Stimulated activated CD8-positive, alpha-beta memory T cell treated with anti-CD3 and anti-CD28 coated beads, Interleukin-4, amount 100 ng/mL, for 4 hours (primary cell): ENCODE results near the gene BIRC7.
A peak's percentile ranks its signal among the peaks of the same experiment; 100 is the strongest.

Source experiments
- DNase-seq, 2 donors: peaks; one replicate each; pipeline ENCODE4 v3.0.0-alpha.2; 2020; ENCODE audit warnings: low read depth in 2 of 2, low spot score in 1 of 2

Gene BIRC7

GRCh38 chr20:63262836-63263235 is 27.1 kb downstream of the BIRC7 start:
- DNase-seq, result no peak

DNA sequence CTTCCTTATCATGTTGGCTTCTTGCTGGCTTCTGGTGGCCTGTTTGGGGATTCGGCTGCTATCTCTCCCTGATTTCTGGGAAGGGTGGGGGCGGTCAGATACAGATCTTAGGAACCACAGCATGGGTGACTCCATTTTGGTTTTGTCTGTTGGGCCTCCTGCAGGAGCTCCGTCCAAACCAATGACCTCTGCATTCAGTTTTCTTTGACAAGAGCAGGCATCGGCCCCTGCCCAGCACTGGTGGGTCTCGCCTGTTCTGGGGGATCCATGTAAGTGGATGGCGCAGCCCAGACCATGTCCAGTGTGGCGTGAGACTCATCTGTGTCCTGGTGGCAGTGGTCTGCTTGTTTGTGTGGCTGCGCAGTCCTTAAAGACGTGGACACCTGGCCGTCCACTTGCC is 28.3 kb downstream of the BIRC7 start:
- DNase-seq, result no peak

GRCh38 chr20:63264519-63264918 is 28.8 kb downstream of the BIRC7 start:
- DNase-seq, result no peak

DNA sequence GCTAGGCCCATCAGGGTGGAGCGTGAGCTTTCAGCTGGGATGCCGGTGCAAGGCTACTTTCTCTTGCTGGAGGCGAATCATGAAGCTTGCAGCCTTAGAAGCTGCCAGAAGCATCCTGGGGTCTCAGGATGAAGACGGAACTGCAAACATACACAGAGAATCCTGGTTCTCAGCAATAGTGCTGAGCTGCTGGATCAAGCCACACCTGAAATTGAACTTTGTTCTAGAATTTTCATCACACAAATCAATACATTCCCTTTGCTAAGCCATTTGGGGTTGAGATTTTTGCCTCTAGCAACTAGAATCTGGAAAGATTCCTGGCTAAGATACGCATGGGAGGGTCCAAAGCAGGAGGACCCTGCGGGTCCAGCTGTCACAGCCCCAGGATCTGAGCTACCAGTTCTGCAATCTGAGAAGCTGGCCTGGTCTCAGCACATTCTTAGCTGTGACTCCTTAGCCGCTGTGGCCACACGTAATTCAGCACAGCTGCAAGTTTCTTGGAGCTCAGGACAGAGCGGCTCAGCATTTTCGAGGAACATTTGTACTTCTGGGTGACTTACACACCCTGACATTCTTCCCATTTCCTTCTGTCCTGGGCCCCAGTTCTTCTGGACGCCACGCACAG is 30.3 kb downstream of the BIRC7 start:
- no peak for DNase-seq

DNA sequence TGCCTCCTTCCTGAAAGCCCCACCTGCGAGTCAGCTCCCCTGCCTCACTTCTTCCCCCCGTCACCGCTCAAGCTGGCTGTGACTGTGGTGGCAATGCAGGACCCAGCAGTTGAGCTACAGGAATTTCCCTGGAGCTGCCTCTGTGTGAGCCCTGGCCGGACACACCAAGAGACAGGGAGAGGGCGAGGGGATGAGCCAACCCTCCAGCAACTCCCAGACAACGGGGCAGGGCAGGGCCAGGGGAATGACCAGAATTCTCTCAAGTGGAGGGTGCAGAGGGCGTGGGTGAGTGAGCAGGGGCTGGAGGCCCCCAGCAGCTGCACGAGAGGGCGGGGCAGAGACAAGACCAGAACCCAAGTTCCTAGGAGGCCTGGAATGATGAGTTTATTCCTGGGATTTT is 32.0 kb downstream of the BIRC7 start:
- DNase-seq, result no peak

- DNase-seq, result no peak
These were observed 32.6 kb downstream of the BIRC7 start for GRCh38 chr20:63268256-63268655.

- DNase-seq, result no peak
These were observed 33.1 kb downstream of the BIRC7 start for GRCh38 chr20:63268671-63269439.

DNA sequence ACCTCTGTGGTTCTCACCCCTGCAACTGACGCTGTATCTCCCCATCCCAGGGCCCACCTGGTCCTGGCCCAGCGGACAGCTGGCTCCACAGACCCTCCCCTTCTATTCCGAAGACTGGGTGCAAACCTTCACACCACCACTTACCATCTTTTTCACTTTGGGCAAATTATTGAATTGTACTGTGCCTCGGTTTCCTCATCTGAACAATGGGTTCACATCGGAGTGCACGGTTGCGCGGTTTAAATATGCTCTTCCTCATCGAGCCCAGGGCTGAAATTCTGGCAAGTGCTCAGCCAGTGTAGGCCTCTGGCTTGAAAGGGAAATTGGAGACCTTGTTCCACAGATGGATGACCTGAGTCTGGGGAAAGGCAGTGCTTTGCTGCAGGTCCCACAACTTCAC is 34.0 kb downstream of the BIRC7 start:
- DNase-seq, result no peak

- DNase-seq, result no peak
These were observed 35.1 kb downstream of the BIRC7 start for GRCh38 chr20:63270606-63271325.

GRCh38 chr20:63272105-63273058 is 36.7 kb downstream of the BIRC7 start, which contains the start of gene ARFGAP1:
TSS of gene ARFGAP1 (plus strand) at chr20:63272813. CDS start at chr20:63275581, 2,768 bp downstream.
- DNase-seq, result peak; percentile 69 to 82

DNA sequence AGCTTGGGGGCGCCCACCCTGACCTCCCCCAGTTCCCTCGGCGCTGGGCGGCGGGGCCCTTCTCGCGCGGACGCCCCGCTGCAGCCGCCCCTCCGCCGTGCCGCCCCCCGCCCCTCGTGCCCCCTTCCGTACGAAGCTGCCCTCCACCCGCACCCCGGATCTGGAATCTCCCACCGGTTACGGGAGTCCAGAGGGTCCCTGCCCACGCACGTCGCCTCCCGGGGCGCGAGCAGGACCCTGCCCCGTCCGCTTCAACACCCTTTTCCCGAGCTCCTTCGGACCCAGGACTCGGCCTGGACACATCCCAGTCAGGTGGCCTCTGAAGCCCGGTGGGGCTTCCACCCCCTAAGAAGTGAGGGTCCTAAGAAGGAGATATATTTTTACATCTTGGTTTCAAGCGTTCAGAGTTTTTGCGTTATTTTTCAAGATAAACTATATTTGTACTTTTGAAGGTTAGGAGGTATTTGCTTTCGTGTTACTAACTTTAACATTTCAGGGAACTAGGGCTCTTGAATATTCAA is 37.4 kb downstream of the BIRC7 start:
- DNase-seq, result no peak

- DNase-seq, result no peak
These were observed 38.1 kb downstream of the BIRC7 start for GRCh38 chr20:63273635-63274380.

DNA sequence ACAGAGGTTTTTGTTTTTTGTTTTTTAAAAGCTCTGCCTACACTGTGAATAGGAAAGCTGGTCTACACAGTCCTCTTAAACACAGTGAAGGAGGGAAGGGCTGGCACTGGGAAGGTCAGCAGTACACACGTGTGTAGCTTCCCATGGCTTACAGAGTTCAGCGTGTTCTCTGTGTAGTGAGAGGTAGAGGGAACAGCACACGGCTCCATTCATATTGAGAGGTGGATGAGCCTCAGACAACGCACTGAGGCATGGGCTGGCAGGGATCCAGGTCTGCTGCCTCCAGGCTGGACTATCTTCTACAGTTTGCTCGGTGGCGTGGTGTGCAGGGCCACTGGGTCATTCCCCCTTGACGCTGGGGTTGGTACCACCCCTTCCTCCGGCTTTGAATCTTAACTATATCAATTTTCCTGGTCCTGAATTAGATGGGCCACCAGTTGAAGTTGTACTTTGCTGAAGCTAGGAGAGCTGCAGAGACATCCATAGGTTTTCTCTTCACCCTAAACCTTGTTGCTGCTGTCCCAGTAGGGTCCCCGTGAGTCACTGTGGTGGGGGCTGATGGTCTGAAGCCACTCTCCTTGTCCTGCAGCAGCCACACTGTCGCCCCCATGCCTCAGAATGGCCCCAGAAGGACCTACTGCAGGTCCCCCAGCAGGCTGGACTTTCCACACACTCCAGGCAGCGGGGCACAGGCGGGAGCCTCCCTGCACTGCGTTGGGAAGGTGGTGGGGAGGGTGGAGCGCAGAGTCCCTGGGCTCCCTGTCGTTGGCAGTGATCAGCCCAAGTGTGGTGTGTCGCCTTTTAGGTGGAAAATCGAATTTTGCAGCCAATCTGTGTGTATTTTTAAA is 38.9 kb downstream of the BIRC7 start:
- DNase-seq, result no peak

- DNase-seq, result no peak
These were observed 40.1 kb downstream of the BIRC7 start for GRCh38 chr20:63275825-63276224.

GRCh38 chr20:63276956-63277355 is 41.3 kb downstream of the BIRC7 start:
- no peak for DNase-seq

DNA sequence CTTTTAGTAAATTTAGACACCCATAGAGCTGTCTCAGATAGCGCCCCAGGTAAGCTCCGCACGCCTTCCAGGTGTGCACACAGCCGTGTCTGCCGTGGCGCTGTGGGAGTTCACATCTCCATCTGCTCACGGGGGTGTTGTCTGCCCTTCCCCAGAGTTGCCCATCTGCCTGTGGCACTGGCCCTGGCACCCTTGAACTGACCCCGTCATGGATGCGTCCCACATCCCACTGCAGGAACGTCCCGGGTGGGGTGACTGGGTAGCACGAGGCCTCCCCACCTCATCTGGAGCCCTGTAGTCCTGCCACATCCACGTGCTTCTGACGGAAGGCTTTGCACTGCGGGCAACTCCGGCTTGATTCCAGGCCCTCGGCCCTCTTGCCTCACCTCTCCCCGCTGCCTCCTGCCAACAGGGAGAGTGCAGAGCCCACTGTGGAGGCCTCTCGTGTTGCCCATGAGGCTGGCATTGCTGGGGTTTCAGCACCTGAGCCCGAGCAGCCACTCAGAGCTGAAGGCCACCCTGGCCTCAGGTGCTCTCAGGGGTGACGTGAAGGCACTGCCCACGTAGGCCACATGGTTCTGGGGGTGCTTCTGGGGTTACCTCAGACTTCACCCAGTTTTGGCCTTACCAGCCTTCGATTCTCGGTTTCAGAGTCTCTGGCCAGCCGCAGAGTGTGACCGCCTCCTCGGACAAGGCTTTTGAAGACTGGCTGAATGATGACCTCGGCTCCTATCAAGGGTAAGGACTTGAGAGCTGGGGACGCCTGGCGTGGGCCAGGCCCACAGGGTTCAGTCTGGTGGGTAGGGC is 42.0 kb downstream of the BIRC7 start:
- DNase-seq, result no peak

DNA sequence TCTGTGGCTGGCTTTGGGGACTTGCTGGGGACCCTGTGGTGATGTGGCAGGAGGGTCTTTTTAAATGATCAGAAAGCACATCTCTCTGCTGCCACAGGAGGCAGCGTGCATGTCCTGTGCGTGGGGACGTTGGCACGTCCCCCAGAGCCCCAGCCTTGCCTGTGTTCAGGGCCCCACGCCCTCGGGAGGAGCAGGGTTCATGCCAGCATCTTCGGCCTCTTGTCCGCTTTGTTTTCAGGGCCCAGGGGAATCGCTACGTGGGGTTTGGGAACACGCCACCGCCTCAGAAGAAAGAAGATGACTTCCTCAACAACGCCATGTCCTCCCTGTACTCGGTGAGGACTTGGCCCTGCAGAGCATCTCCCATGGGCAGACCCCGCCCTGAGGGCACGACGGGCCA is 43.0 kb downstream of the BIRC7 start:
- no peak for DNase-seq

- no peak for DNase-seq
These were observed 44.2 kb downstream of the BIRC7 start for GRCh38 chr20:63279931-63280330.
